Measurements from ENCODE around the gene ATL1. TPM values are rescaled to one million over a fixed set of nuclear protein-coding genes. Genes with fewer than 3 reads are reported as not detected.
A peak's percentile ranks its signal among the peaks of the same experiment; 100 is the strongest.
"Not testable (repeated sequence)": the region's sequence is repeated elsewhere in the genome, so short reads cannot be mapped to it uniquely, and the experiment has no call there.

The ATL1 gene
- polyA plus RNA-seq, 2 donors, result 1.7 to 3.0 TPM

GRCh38 chr14:50533806-50534205 lies 26.1 kb upstream of the ATL1 start:
- H3K27me3 ChIP-seq (ENCODE audit: control insufficient read depth in 1 of 2, insufficient read depth in 2 of 2, low read length in 2 of 2), result no peaks in the 10 kb centered on the region
- no peaks in the 10 kb centered on the region for H3K36me3 ChIP-seq (ENCODE audit: control insufficient read depth in 2 of 2, insufficient read depth in 2 of 2, low read length in 1 of 2)
- no peak overlapping the region for H3K27ac ChIP-seq (ENCODE audit: low read depth in 2 of 2, low read length in 1 of 2)
- 59 to 72% methylated on average over 3 of the region's 3 CpGs for WGBS, 2 donors
- H3K9me3 ChIP-seq (ENCODE audit: control insufficient read depth in 2 of 2, insufficient read depth in 1 of 2, low read depth in 1 of 2, low read length in 1 of 2), result peaks cover 0 to 2% of the 10 kb centered on the region in 2 donors
- H3K4me3 ChIP-seq (ENCODE audit: low read depth in 1 of 2, low read length in 2 of 2), result peak overlapping the region in 1 of 2 donors; percentile 94
- H3K4me1 ChIP-seq (ENCODE audit: control insufficient read depth in 2 of 2, insufficient read depth in 2 of 2, low read length in 1 of 2), result peaks cover 0 to 6% of the 10 kb centered on the region in 2 donors

DNA sequence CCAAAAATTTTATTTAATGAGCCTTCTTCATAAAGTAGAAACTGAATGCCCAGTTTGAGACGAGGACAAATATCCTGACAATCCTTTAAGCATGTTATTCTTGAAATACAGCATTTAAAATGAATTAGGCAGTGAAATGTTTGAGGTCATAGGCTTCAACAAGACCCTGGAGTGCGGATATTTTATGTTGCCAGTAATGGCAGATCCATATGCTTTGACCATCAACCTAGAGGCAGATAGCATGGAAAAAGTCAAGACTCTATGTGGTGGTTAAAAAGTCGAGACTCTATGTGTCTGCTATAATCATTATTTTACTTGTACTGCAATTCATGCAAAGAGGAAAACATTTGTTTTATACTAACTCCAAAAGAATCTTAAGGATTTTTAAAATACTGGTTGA lies 25.5 kb upstream of the ATL1 start:
- no peaks in the 10 kb centered on the region for H3K36me3 ChIP-seq (ENCODE audit: control insufficient read depth in 2 of 2, insufficient read depth in 2 of 2, low read length in 1 of 2)
- H3K4me3 ChIP-seq (ENCODE audit: low read depth in 1 of 2, low read length in 2 of 2), result no peak overlapping the region
- H3K4me1 ChIP-seq (ENCODE audit: control insufficient read depth in 2 of 2, insufficient read depth in 2 of 2, low read length in 1 of 2), result peaks cover 0 to 6% of the 10 kb centered on the region in 2 donors
- H3K9me3 ChIP-seq (ENCODE audit: control insufficient read depth in 2 of 2, insufficient read depth in 1 of 2, low read depth in 1 of 2, low read length in 1 of 2), result peaks cover 0 to 2% of the 10 kb centered on the region in 2 donors
- 82% methylated on average over 3 of the region's 3 CpGs for WGBS, 2 donors
- no peaks in the 10 kb centered on the region for H3K27me3 ChIP-seq (ENCODE audit: control insufficient read depth in 1 of 2, insufficient read depth in 2 of 2, low read length in 2 of 2)
- H3K27ac ChIP-seq (ENCODE audit: low read depth in 2 of 2, low read length in 1 of 2), result no peak overlapping the region

DNA sequence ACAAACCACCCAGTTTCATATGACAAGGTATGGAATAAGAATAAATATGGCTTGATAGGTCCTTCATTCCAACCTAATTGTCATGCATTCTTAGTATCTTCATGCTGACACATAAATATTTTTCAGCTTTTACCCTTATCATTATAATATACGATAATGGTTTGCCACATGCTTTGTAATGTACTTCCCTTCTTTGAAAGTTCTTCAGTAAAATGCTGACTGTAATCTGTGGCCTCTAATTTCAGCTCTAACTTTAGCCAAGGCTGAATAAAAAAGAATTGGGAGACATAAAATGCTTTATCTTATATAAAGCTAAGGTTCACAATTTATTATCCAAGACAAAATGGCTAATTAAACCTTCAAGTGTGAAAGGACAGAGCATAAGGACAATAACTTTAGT lies 24.9 kb upstream of the ATL1 start:
- Histone ChIP-seq H3K4me1 (ENCODE audit: control insufficient read depth in 2 of 2, insufficient read depth in 2 of 2, low read length in 1 of 2) (peaks cover 0 to under 1% of the 10 kb centered on the region in 2 donors), H3K36me3 (ENCODE audit: control insufficient read depth in 2 of 2, insufficient read depth in 2 of 2, low read length in 1 of 2) (no peaks in the 10 kb centered on the region), H3K4me3 (ENCODE audit: low read depth in 1 of 2, low read length in 2 of 2) (no peak overlapping the region), H3K27me3 (ENCODE audit: control insufficient read depth in 1 of 2, insufficient read depth in 2 of 2, low read length in 2 of 2) (no peaks in the 10 kb centered on the region), H3K9me3 (ENCODE audit: control insufficient read depth in 2 of 2, insufficient read depth in 1 of 2, low read depth in 1 of 2, low read length in 1 of 2) (peaks cover 0 to 2% of the 10 kb centered on the region in 2 donors), H3K27ac (ENCODE audit: low read depth in 2 of 2, low read length in 1 of 2) (no peak overlapping the region)
- WGBS, 2 donors, result 62 to 76% methylated on average over 1 of the region's 1 CpG

GRCh38 chr14:50538034-50538433 lies 21.9 kb upstream of the ATL1 start:
- H3K4me1 ChIP-seq (ENCODE audit: control insufficient read depth in 2 of 2, insufficient read depth in 2 of 2, low read length in 1 of 2); H3K36me3 ChIP-seq (ENCODE audit: control insufficient read depth in 2 of 2, insufficient read depth in 2 of 2, low read length in 1 of 2); H3K4me3 ChIP-seq (ENCODE audit: low read depth in 1 of 2, low read length in 2 of 2); H3K9me3 ChIP-seq (ENCODE audit: control insufficient read depth in 2 of 2, insufficient read depth in 1 of 2, low read depth in 1 of 2, low read length in 1 of 2); H3K27me3 ChIP-seq (ENCODE audit: control insufficient read depth in 1 of 2, insufficient read depth in 2 of 2, low read length in 2 of 2); H3K27ac ChIP-seq (ENCODE audit: low read depth in 2 of 2, low read length in 1 of 2): not testable (repeated sequence)
- 60 to 62% methylated on average over 4 of the region's 4 CpGs for WGBS, 2 donors

DNA sequence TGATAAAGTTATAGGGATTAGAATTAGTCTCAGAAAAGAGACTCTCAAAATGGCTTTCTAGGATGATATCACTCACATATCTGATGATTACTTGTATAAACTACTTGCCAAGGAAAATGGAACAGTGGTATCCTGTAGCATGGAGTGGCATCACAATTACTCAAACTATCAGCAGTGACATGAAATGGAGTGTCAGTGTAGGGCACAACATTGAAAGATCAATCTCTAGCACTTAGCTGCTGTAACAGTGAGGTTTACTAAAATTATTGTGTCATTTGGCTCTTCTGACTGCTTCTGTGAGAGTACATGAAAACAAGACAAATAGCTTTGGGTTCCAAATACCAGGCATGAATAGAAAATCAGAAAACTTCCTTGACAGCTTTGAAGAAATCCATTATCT lies 20.9 kb upstream of the ATL1 start:
- Histone ChIP-seq H3K9me3 (ENCODE audit: control insufficient read depth in 2 of 2, insufficient read depth in 1 of 2, low read depth in 1 of 2, low read length in 1 of 2) (peaks cover 0 to 2% of the 10 kb centered on the region in 2 donors), H3K27ac (ENCODE audit: low read depth in 2 of 2, low read length in 1 of 2) (no peak overlapping the region), H3K4me3 (ENCODE audit: low read depth in 1 of 2, low read length in 2 of 2) (no peak overlapping the region)

GRCh38 chr14:50541159-50541567 lies 18.8 kb upstream of the ATL1 start:
- Histone ChIP-seq H3K27me3 (ENCODE audit: control insufficient read depth in 1 of 2, insufficient read depth in 2 of 2, low read length in 2 of 2) (no peaks in the 10 kb centered on the region), H3K27ac (ENCODE audit: low read depth in 2 of 2, low read length in 1 of 2) (no peak overlapping the region), H3K4me1 (ENCODE audit: control insufficient read depth in 2 of 2, insufficient read depth in 2 of 2, low read length in 1 of 2) (no peaks in the 10 kb centered on the region), H3K36me3 (ENCODE audit: control insufficient read depth in 2 of 2, insufficient read depth in 2 of 2, low read length in 1 of 2) (no peaks in the 10 kb centered on the region), H3K4me3 (ENCODE audit: low read depth in 1 of 2, low read length in 2 of 2) (no peak overlapping the region), H3K9me3 (ENCODE audit: control insufficient read depth in 2 of 2, insufficient read depth in 1 of 2, low read depth in 1 of 2, low read length in 1 of 2) (peaks cover 0 to 2% of the 10 kb centered on the region in 2 donors)
- 52 to 59% methylated on average over 1 of the region's 1 CpG for WGBS, 2 donors

More for the DNA sequence above, 20.9 kb upstream of the ATL1 start:
- Histone ChIP-seq H3K36me3 (ENCODE audit: control insufficient read depth in 2 of 2, insufficient read depth in 2 of 2, low read length in 1 of 2) (no peaks in the 10 kb centered on the region), H3K27me3 (ENCODE audit: control insufficient read depth in 1 of 2, insufficient read depth in 2 of 2, low read length in 2 of 2) (no peaks in the 10 kb centered on the region), H3K4me1 (ENCODE audit: control insufficient read depth in 2 of 2, insufficient read depth in 2 of 2, low read length in 1 of 2) (no peaks in the 10 kb centered on the region)

GRCh38 chr14:50542941-50543418 lies 17.0 kb upstream of the ATL1 start:
- no peaks in the 10 kb centered on the region for H3K9me3 ChIP-seq (ENCODE audit: control insufficient read depth in 2 of 2, insufficient read depth in 1 of 2, low read depth in 1 of 2, low read length in 1 of 2)
- H3K4me1 ChIP-seq (ENCODE audit: control insufficient read depth in 2 of 2, insufficient read depth in 2 of 2, low read length in 1 of 2), result no peaks in the 10 kb centered on the region
- WGBS, 2 donors, result 4 to 8% methylated on average over 2 of the region's 2 CpGs
- H3K36me3 ChIP-seq (ENCODE audit: control insufficient read depth in 2 of 2, insufficient read depth in 2 of 2, low read length in 1 of 2), result no peaks in the 10 kb centered on the region
- no peak overlapping the region for H3K27ac ChIP-seq (ENCODE audit: low read depth in 2 of 2, low read length in 1 of 2)
- no peak overlapping the region for H3K4me3 ChIP-seq (ENCODE audit: low read depth in 1 of 2, low read length in 2 of 2)
- no peaks in the 10 kb centered on the region for H3K27me3 ChIP-seq (ENCODE audit: control insufficient read depth in 1 of 2, insufficient read depth in 2 of 2, low read length in 2 of 2)

DNA sequence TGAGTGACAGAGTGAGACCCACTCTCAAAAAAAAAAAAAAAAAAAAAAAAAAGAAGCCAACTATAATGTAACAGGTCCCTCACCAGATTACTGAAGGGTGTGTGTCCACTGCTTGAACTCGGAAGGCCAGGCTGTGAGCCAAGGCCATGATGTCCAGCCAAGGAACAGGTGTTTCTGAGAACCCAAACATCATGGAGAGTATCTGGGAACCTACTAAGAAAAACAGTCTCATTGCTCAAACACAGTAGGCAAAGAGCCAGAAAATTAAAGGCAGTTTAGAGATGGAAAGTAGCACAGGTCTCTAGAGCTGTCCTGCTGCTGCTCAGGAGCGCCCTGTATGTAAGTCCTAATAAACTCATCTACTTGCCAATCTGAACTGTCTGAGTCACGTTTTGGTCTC lies 15.0 kb upstream of the ATL1 start:
- no peaks in the 10 kb centered on the region for H3K4me1 ChIP-seq (ENCODE audit: control insufficient read depth in 2 of 2, insufficient read depth in 2 of 2, low read length in 1 of 2)
- H3K27ac ChIP-seq (ENCODE audit: low read depth in 2 of 2, low read length in 1 of 2), result no peak overlapping the region
- H3K36me3 ChIP-seq (ENCODE audit: control insufficient read depth in 2 of 2, insufficient read depth in 2 of 2, low read length in 1 of 2), result no peaks in the 10 kb centered on the region
- H3K27me3 ChIP-seq (ENCODE audit: control insufficient read depth in 1 of 2, insufficient read depth in 2 of 2, low read length in 2 of 2), result no peaks in the 10 kb centered on the region
- H3K4me3 ChIP-seq (ENCODE audit: low read depth in 1 of 2, low read length in 2 of 2), result no peak overlapping the region
- H3K9me3 ChIP-seq (ENCODE audit: control insufficient read depth in 2 of 2, insufficient read depth in 1 of 2, low read depth in 1 of 2, low read length in 1 of 2), result no peaks in the 10 kb centered on the region
- WGBS, 2 donors, result 65 to 66% methylated on average over 3 of the region's 3 CpGs

DNA sequence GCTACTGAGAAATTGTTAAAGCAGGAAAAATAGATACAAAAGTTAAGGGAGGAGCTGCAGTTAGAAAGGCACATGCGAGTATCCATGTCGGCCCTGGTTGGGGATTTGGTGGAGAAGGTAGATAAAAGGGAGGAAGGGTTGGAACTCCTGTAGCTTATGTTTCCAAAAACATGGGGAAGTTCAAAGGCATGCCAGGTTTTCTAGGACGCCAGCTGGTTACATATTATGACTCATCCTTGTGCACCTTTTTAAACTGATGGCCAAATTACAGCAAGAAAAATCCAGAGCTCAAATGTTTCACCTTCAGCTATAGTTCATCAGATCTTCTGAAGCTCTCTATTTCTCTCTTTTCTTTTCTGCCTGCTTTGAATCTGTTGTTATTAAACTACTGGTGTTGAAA lies 14.3 kb upstream of the ATL1 start:
- no peak overlapping the region for H3K4me3 ChIP-seq (ENCODE audit: low read depth in 1 of 2, low read length in 2 of 2)
- 39 to 56% methylated on average over 3 of the region's 3 CpGs for WGBS, 2 donors
- no peak overlapping the region for H3K27ac ChIP-seq (ENCODE audit: low read depth in 2 of 2, low read length in 1 of 2)
- H3K9me3 ChIP-seq (ENCODE audit: control insufficient read depth in 2 of 2, insufficient read depth in 1 of 2, low read depth in 1 of 2, low read length in 1 of 2), result no peaks in the 10 kb centered on the region
- no peaks in the 10 kb centered on the region for H3K27me3 ChIP-seq (ENCODE audit: control insufficient read depth in 1 of 2, insufficient read depth in 2 of 2, low read length in 2 of 2)
- no peaks in the 10 kb centered on the region for H3K4me1 ChIP-seq (ENCODE audit: control insufficient read depth in 2 of 2, insufficient read depth in 2 of 2, low read length in 1 of 2)
- H3K36me3 ChIP-seq (ENCODE audit: control insufficient read depth in 2 of 2, insufficient read depth in 2 of 2, low read length in 1 of 2), result no peaks in the 10 kb centered on the region

GRCh38 chr14:50550294-50550693 lies 9.7 kb upstream of the ATL1 start:
- WGBS, 2 donors, result 90 to 92% methylated on average over 1 of the region's 1 CpG
- Histone ChIP-seq H3K36me3 (ENCODE audit: control insufficient read depth in 2 of 2, insufficient read depth in 2 of 2, low read length in 1 of 2) (no peaks in the 10 kb centered on the region), H3K27me3 (ENCODE audit: control insufficient read depth in 1 of 2, insufficient read depth in 2 of 2, low read length in 2 of 2) (no peaks in the 10 kb centered on the region), H3K27ac (ENCODE audit: low read depth in 2 of 2, low read length in 1 of 2) (no peak overlapping the region), H3K4me1 (ENCODE audit: control insufficient read depth in 2 of 2, insufficient read depth in 2 of 2, low read length in 1 of 2) (no peaks in the 10 kb centered on the region), H3K4me3 (ENCODE audit: low read depth in 1 of 2, low read length in 2 of 2) (no peak overlapping the region), H3K9me3 (ENCODE audit: control insufficient read depth in 2 of 2, insufficient read depth in 1 of 2, low read depth in 1 of 2, low read length in 1 of 2) (no peaks in the 10 kb centered on the region)

Measured in esophagus (tissue), 2 donors.